Endothelial cell of umbilical vein (primary cell): ENCODE measurements around the gene LMF2. TPM values are rescaled to one million over a fixed set of nuclear protein-coding genes. Genes with fewer than 3 reads are reported as not detected.

Experiments
- BruUV-seq: library from RNA; stranded (reverse); fragments of 400-500 nt; replicated peaks from 2 replicates; lab custom pipeline; 2021; lab: Mats Ljungman, UMichigan
- CTCF ChIA-PET: fragments of 300-600, 350-600 bp; sonication (Branson Sonifier 250); formaldehyde crosslinking; loops from one replicate; lab custom pipeline; 2021; ENCODE audit warnings: antibody characterized with exemption, inconsistent platforms; lab: Charles Lee
- POLR2A ChIA-PET: fragments of 300-600, 350-600 bp; sonication (Branson Sonifier 250); formaldehyde crosslinking; loops from one replicate; lab custom pipeline; 2021; ENCODE audit warnings: antibody characterized with exemption, inconsistent platforms; lab: Charles Lee
- DNase-seq: peaks from one replicate; pipeline ENCODE4 v3.0.0-alpha.2; 2011; ENCODE audit warnings: low read depth, low spot score
- FAIRE-seq: peaks from 2 replicates; lab custom pipeline; 2011; peaks lifted over from hg19 to GRCh38; lab: Jason Lieb, UNC
- H2AFZ ChIP-seq: 2 replicates; pipeline ENCODE4 v1.6.0; 2012; ENCODE audit warnings: low read depth, low read length, control low read depth, inconsistent platforms
- H3K27ac ChIP-seq: 2 replicates; pipeline ENCODE4 v1.5.1; 2011; ENCODE audit warnings: low read depth, mild to moderate bottlenecking, control low read depth, low read length, moderate library complexity; ENCODE audit not compliant: insufficient read depth
- H3K27me3 ChIP-seq, 2 experiments: 2 replicates each; pipeline versions ENCODE4 v1.6.0 to v1.6.1; 2011; ENCODE audit warnings: low read length in 2 of 2, mixed read lengths in 1 of 2; ENCODE audit not compliant: control insufficient read depth in 2 of 2, insufficient read depth in 2 of 2
- H3K36me3 ChIP-seq, 2 experiments: 2 replicates in 1 of 2; 3 replicates in 1 of 2; pipeline ENCODE4 v1.5.1; 2011; ENCODE audit warnings: low read length in 2 of 2, mild to moderate bottlenecking in 1 of 2, moderate library complexity in 1 of 2; ENCODE audit not compliant: control insufficient read depth in 2 of 2, insufficient read depth in 2 of 2; ENCODE audit errors: extremely low read depth in 1 of 2
- H3K4me1 ChIP-seq: 3 replicates; pipeline ENCODE4 v1.5.1; 2011; ENCODE audit warnings: mild to moderate bottlenecking, low read length; ENCODE audit not compliant: control insufficient read depth, insufficient read depth; ENCODE audit errors: extremely low read depth
- H3K4me2 ChIP-seq: 2 replicates; pipeline ENCODE4 v1.6.1; 2011; ENCODE audit warnings: low read length, control low read depth, mixed read lengths; ENCODE audit not compliant: insufficient read depth
- H3K4me3 ChIP-seq, 3 experiments: fragments of 200-600 bp in 1 of 3; sonication (generic), shearing (Covaris generic) in 1 of 3; replicated peaks in 1 of 3; 2 replicates each; pipeline ENCODE4 v1.5.1; 2011 to 2016; ENCODE audit warnings: control low read depth in 3 of 3, low read length in 3 of 3, mild to moderate bottlenecking in 2 of 3, inconsistent platforms in 1 of 3, low read depth in 1 of 3, moderate library complexity in 1 of 3; ENCODE audit not compliant: insufficient read depth in 1 of 3
- H3K79me2 ChIP-seq: 2 replicates; pipeline ENCODE4 v1.6.0; 2012; ENCODE audit warnings: low read length, inconsistent platforms; ENCODE audit not compliant: control insufficient read depth, insufficient read depth
- H3K9ac ChIP-seq: replicated peaks from 2 replicates; pipeline ENCODE3; 2011; ENCODE audit warnings: low read length, control low read depth; ENCODE audit not compliant: insufficient read depth; ENCODE audit errors: extremely low read depth
- H3K9me1 ChIP-seq: replicated peaks from 3 replicates; pipeline ENCODE4 v1.6.0; 2011; ENCODE audit warnings: mild to moderate bottlenecking, low read length; ENCODE audit not compliant: control insufficient read depth, insufficient read depth; ENCODE audit errors: extremely low read depth
- H3K9me3 ChIP-seq: replicated peaks from 2 replicates; pipeline ENCODE4 v1.5.1; 2012; ENCODE audit warnings: low read length, inconsistent platforms; ENCODE audit not compliant: control insufficient read depth, insufficient read depth
- H4K20me1 ChIP-seq: replicated peaks from 2 replicates; pipeline ENCODE3; 2011; ENCODE audit warnings: mild to moderate bottlenecking, low read length; ENCODE audit not compliant: control insufficient read depth, insufficient read depth; ENCODE audit errors: extremely low read depth
- CTCF ChIP-seq, 2 donors: IDR thresholded peaks; 1 replicate in 1 of 2; 2 replicates in 1 of 2; pipeline ENCODE4 v1.5.1; 2011; ENCODE audit warnings: low read length in 2 of 2, mild to moderate bottlenecking in 2 of 2, moderate library complexity in 2 of 2, control low read depth in 1 of 2, inconsistent platforms in 1 of 2, low read depth in 1 of 2; ENCODE audit not compliant: insufficient read depth in 1 of 2; ENCODE audit errors: extremely low read depth in 1 of 2
- MAX ChIP-seq: IDR thresholded peaks from 2 replicates; pipeline ENCODE4 v1.6.1; 2011; ENCODE audit not compliant: insufficient read depth, insufficient read length
- MYC ChIP-seq: IDR thresholded peaks from one replicate; pipeline ENCODE4 v1.6.1; 2011; ENCODE audit warnings: mild to moderate bottlenecking, low read depth, low read length
- POLR2A ChIP-seq: IDR thresholded peaks from 2 replicates; pipeline ENCODE4 v1.6.1; 2012; ENCODE audit warnings: low read depth, mild to moderate bottlenecking, control low read depth, low read length
- POLR2AphosphoS5 ChIP-seq: IDR thresholded peaks from 2 replicates; pipeline ENCODE4 v1.6.1; 2012; ENCODE audit warnings: low read depth, mild to moderate bottlenecking, control low read depth, low read length, moderate library complexity; ENCODE audit not compliant: insufficient read depth
- dilution Hi-C: fragments of 300-500 bp; cut with MboI; formaldehyde crosslinking; loops from one replicate; pipeline ENCODE4 v1.15.0; 2019; ENCODE audit warnings: low sequenced_read_pairs; ENCODE audit not compliant: extremely low pct_ligation_motif_present
- intact Hi-C: fragments of 100-400 bp; cut with micrococcal nuclease; formaldehyde crosslinking; loops from one replicate; pipeline ENCODE4 v1.10.0; 2022
- polyA plus RNA-seq, 4 experiments: library from polyadenylated mRNA; depleted of rRNA in 3 of 4; stranded (reverse) in 3 of 4; unstranded in 1 of 4; fragments of >200 nt; gene quantifications; 2 replicates each; pipeline versions ENCODE4 v1.2.1 to v1.2.3, GENCODE V29; 2011 to 2012; ENCODE audit warnings: missing spikeins in 1 of 4
- total RNA-seq: library from RNA; stranded (reverse); gene quantifications from 2 replicates; pipeline ENCODE4 v1.2.3, GENCODE V29; 2021

Gene LMF2
- total and polyA plus RNA-seq, 2 donors (not counting 3 experiments of a cell fraction or from before 2014, with no cell fraction given), result 89.7 to 112 TPM

- Histone ChIP-seq H3K27ac (no peak within 1 kb of the TSS), H2AFZ (no peak within 1 kb of the TSS), H3K4me3 (no peak within 1 kb of the TSS), H3K4me2 (no peak within 1 kb of the TSS), H3K79me2 (no peaks in the 10 kb centered on the region), H3K27me3 (peaks cover 0 to 6% of the 10 kb centered on the region in 2 experiments), H3K9me3 (no peaks in the 10 kb centered on the region), H3K4me1 (no peaks in the 10 kb centered on the region), H3K36me3 (no peaks in the 10 kb centered on the region), H3K9ac (no peak within 1 kb of the TSS), H4K20me1 (no peaks in the 10 kb centered on the region), H3K9me1 (no peaks in the 10 kb centered on the region)
- TF ChIP-seq MAX (no peak), CTCF (IDR thresholded peaks at IDR 0.05; ENCODE audit: extremely low read depth in 1 of 2, insufficient read depth in 1 of 2, low read depth in 1 of 2, low read length in 2 of 2) (no peak), POLR2AphosphoS5 (no peak), POLR2A (no peak), MYC (no peak)
- no TSS peak for BruUV-seq
- dilution Hi-C loops, result no loop called here
- intact Hi-C loops, result no loop called here
- ChIA-PET CTCF (interaction anchor here (0.7 to 1.2 kb wide), 2 partner anchors 11 to 77 kb away, joined by 3 read pairs; no protein-coding TSS in a partner anchor), POLR2A (no interaction called here)
- DNase-seq (no peak), FAIRE-seq (no peak)
Observed at GRCh38 chr22:50486561-50487289, 20.8 kb downstream of the LMF2 start, which contains the start of gene MIOX. Gene MIOX (plus strand): TSS chr22:50486859. CDS start chr22:50486898, 39 bp downstream.
